ENCODE data around the gene PABPN1L. TPM values are rescaled to one million over a fixed set of nuclear protein-coding genes. Genes with fewer than 3 reads are reported as not detected.

The PABPN1L gene
- total and polyA plus RNA-seq, 2 donors (not counting 3 experiments of a cell fraction or from before 2014, with no cell fraction given), result not detected

DNA sequence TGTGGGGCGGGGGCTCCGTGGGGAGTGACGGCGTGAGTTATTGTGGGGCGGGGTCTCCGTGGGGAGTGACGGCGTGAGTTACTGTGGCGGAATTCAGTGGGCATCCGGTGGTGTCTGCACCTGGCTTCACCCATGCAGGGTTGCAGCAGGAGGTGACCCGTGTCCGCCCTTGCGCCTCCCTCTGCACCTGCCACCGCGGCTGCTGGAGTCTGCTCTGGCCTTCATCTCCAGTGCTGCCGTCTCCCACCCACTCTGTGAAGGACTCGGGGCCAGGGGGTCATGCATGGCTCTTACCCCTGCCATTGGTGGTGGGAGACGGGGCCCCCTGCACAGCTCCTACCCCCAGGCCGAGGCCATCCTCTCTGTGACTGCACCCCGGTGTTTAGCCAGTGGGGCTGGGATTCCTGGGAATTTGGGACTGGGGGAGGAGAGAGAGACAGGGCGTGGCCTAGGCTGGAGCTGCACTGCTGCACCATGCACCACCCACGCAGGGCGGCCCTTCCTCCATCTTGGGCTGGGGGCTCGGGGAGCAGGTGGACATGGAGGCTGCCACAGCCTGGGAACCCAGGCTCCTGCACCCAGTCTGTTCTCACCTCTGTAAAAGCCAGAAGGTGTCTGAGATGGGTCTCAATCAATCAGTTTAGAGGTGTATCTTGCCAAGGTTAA lies 1.3 kb upstream of the PABPN1L start:
- no peaks in the 10 kb centered on the region for H3K4me1 ChIP-seq (ENCODE audit: control insufficient read depth, extremely low read depth, insufficient read depth, low read length)
- intact Hi-C loops (cut with micrococcal nuclease) (no loop called here), dilution Hi-C loops (cut with MboI; ENCODE audit: extremely low pct_ligation_motif_present, low sequenced_read_pairs) (no loop called here)
- no TSS peak for BruUV-seq (replicated peaks)
- H3K4me3 ChIP-seq (replicated peaks in 1 of 3; ENCODE audit: insufficient read depth in 1 of 3, low read depth in 1 of 3, low read length in 3 of 3), result no peak overlapping the region
- no peak for FAIRE-seq
- ChIA-PET POLR2A (no interaction called here), CTCF (no interaction called here)
- no peaks in the 10 kb centered on the region for H3K36me3 ChIP-seq (ENCODE audit: control insufficient read depth in 2 of 2, extremely low read depth in 1 of 2, insufficient read depth in 2 of 2, low read length in 2 of 2)
- H3K27ac ChIP-seq (ENCODE audit: insufficient read depth, low read depth, low read length), result no peak overlapping the region
- no peaks in the 10 kb centered on the region for H3K9me3 ChIP-seq (replicated peaks; ENCODE audit: control insufficient read depth, insufficient read depth, low read length)
- no peaks in the 10 kb centered on the region for H4K20me1 ChIP-seq (replicated peaks; ENCODE audit: control insufficient read depth, extremely low read depth, insufficient read depth, low read length)
- H3K9ac ChIP-seq (replicated peaks; ENCODE audit: extremely low read depth, insufficient read depth, low read length), result no peak overlapping the region
- TF ChIP-seq FOS (IDR thresholded peaks at IDR 0.05; ENCODE audit: borderline replicate concordance, insufficient read depth, low read length) (no peak), MYC (IDR thresholded peaks at IDR 0.05; ENCODE audit: low read depth, low read length) (no peak), CTCF (IDR thresholded peaks at IDR 0.05; ENCODE audit: extremely low read depth in 1 of 2, insufficient read depth in 1 of 2, low read depth in 1 of 2, low read length in 2 of 2) (no peak), MAX (IDR thresholded peaks at IDR 0.05; ENCODE audit: insufficient read depth, insufficient read length) (no peak), GATA2 (IDR thresholded peaks at IDR 0.05; ENCODE audit: insufficient read depth, insufficient read length, low read depth, low read length) (no peak), JUN (IDR thresholded peaks at IDR 0.05; ENCODE audit: borderline replicate concordance, insufficient read depth, insufficient read length, low read depth) (no peak), EZH2 (IDR thresholded peaks at IDR 0.05; ENCODE audit: borderline replicate concordance, low read depth, low read length, severe bottlenecking) (no peak), POLR2A (IDR thresholded peaks at IDR 0.05; ENCODE audit: low read depth, low read length) (no peak), POLR2AphosphoS5 (IDR thresholded peaks at IDR 0.05; ENCODE audit: insufficient read depth, low read depth, low read length) (no peak)
- DNase-seq (ENCODE audit: low read depth, low spot score), result no peak
- no peaks in the 10 kb centered on the region for H3K27me3 ChIP-seq (ENCODE audit: control insufficient read depth in 2 of 2, insufficient read depth in 2 of 2, low read length in 2 of 2)
- no peak overlapping the region for H2AFZ ChIP-seq (ENCODE audit: low read depth, low read length)
- no peak overlapping the region for H3K4me2 ChIP-seq (ENCODE audit: insufficient read depth, low read length)
- no peaks in the 10 kb centered on the region for H3K79me2 ChIP-seq (ENCODE audit: control insufficient read depth, insufficient read depth, low read length)
- no peaks in the 10 kb centered on the region for H3K9me1 ChIP-seq (replicated peaks; ENCODE audit: control insufficient read depth, extremely low read depth, insufficient read depth, low read length)

Measured in endothelial cell of umbilical vein (primary cell).